DMS53 (cell line): ENCODE results near the gene ZNF423.

Experiments used
- DNase-seq: peaks from one replicate; lab custom pipeline; 2025; lab: John Stamatoyannopoulos, UW

The ZNF423 gene

DNA sequence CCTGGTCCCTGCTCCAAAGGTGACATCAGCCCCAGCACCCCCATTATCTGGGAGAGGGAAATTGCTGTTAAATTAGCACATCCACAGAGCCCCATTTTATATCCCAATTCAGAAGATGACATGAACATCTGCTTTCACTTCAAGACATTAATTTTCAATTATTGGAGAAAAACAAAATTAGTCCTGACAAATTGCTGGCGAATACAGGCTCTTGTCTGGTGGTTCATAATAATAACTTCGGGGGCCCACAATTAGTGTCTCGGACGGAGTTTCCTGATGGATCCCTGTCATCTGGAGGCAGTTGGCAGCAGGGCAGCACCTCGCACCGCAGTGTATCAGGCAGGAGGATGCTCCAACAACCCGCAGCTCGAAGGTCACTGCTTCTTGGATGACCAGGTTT, 7.4 kb downstream of the ZNF423 start:
- DNase-seq: no peak

DNA sequence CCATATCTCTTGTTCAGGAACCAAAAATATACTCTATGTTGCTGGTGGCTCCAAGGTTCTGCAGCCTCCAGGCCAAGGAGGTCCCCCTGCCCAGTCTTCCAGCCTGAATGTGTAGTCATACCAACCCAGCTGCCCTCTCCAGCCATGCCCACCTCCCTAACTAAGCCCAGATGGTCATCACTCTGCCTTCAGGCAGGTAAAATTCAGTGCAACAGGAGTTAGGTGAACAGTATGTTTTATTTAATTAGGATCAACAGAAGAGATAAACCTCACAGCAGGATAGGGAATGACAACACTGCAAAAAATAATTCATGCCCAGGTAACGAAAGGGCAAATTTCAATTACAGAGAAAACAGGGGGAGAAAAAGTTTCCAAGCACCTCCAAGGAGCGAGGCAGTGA, 9.1 kb downstream of the ZNF423 start:
- DNase-seq: no peak

- no peak for DNase-seq
Measured at GRCh38 chr16:49844359-49844758, 11.6 kb downstream of the ZNF423 start.

DNA sequence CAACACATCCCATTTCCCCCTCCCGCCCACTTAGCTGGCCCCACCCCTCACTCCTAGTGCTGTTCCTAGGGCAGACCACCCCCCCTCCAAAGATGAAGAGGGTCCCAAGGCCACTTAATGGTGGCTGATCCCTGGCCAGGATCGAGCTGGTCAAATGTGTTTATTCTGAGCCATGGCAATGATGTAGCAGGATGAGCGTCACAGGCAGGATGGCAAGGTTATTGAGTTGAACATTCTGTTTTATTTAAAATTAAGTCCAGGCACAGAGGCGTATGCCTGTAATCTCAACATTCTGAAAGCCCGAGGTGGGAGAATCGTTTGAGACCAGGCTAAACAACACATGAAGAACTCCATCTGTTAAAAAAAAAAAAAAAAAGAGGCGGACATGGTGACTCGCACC, 12.2 kb downstream of the ZNF423 start:
- DNase-seq: no peak

DNA sequence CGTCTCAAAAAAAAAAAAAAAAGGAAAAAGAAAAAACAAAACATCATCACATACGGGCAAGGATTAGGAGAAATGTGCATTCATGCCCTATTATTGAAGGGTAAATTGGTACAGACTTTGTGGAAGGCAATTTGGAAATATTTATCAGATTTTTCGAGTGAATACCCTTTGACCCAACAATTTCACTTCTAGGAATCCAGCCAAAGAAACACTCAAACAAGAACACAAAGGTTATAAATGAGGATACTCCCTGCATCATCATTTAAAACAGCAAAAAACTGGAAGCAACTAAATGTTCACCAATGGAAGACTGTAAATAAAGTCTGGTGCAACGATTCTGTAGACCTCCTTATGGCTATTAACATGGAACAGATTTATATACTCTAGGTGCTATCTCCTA, 12.9 kb downstream of the ZNF423 start:
- DNase-seq: no peak

DNA sequence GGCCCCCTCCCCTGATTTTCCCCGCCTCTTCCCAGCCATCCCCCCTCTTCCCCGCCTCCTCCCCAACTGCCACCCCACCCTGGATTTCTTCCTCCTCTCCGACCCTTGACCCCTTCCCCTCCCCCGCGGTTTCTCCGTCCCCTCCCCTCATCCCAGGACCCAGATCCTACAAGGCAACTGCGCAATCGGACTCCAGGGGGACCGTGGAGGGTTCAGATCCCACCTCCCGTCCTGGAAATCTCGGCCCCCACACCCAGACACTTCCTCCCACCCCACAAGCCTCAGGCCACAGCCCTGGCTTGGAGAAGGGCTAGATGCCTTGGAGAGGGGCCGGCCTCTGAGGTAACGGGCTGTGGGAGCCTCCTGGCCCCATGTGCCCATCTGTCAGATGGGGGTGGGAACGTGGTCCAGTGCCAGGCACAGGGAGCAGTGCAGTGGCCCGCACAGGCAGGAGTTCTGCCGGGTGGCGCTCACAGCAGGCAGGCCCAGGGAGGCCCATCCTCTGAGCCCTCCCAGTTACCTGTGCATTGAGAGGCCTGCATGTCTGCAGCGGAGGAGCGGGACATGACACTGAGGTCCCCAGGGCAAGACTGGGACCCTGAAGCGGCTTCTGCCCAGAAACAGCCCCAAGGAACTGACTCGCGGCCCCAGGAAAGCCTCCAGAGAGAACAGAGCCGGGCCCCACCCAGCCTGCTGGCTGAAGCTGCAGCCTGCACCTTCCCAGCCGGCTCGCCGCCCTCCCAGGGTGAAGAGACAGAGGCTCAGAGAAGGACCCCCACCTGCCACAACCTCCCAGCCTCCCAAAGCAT, 16.7 kb downstream of the ZNF423 start:
- DNase-seq: no peak

DNA sequence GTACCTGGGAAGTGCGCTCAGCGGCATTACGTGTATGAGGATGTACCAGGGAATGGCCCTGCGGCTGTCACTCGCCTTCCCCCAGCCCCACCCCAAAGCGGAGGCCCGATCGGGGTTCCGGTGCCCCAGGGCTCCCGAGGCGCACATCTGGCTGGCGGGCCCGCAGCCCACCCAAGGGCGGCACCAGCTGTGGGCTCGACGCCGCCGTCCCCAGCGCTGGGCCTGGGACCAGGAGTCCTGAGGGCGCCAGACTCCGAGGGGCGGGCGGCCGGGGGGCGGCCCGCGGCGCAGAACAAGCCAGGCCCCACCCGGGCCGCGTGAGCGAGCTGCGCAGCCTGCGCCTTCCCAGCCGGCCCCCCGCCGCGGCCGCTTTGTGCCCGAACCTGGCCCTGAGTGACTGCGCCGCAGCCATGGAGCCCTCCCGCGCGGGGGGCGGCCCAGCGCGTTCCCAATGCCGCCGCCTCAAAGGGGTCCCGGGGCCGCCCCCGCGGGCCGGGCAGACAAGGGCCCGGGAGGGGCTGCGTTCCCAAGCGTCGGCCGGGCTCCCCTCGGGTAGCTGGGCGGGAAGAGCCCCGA, 17.4 kb downstream of the ZNF423 start:
- DNase-seq: no peak

GRCh38 chr16:49837688-49838410, 18.1 kb downstream of the ZNF423 start:
- no peak for DNase-seq

DNA sequence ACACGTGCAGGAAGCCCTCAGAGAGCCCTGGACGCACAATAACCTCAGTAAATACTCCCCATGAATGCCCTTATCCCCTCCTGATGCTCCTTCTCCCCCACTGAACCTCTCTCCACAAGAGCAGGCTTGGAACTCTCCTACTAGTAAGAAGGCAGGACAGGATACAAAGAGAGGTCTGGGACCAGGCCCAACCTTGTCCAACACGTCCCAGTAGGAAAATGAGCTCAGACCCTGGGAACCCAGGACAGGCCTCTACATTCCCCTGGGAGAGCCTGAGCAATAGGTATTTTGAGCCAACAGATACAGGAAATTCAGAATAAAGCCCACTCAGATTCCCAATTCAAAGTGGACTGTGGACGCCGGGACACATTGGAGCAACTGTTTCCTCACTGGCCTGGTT, 19.2 kb downstream of the ZNF423 start:
- no peak for DNase-seq

DNA sequence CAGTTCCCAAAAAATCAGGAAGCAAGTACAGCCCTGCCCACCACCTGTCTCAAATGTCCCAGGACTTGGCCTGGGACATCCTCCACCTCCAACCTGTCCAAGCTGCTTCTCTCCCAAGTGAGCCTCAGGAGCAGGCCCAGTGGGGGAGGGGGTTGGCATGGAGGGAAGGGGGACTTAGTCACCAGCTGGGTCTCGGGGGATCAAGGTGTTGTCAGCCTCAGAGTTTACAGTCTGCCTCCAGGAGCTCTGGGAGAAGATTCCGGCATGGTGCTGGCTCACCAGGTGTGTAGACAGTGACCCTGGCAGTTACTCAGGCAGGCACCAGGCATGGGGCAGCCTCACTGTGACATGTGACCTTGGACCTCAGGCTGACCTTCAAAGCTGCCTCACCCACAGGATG, 19.7 kb downstream of the ZNF423 start:
- DNase-seq: no peak

- no peak for DNase-seq
Measured at GRCh38 chr16:49835161-49835777, 20.6 kb downstream of the ZNF423 start.

GRCh38 chr16:49834531-49835151, 21.3 kb downstream of the ZNF423 start:
- DNase-seq: no peak

- no peak for DNase-seq
Measured at GRCh38 chr16:49833796-49834530, 21.9 kb downstream of the ZNF423 start.

GRCh38 chr16:49833085-49833484, 22.8 kb downstream of the ZNF423 start:
- DNase-seq: no peak

- DNase-seq: no peak
Measured at GRCh38 chr16:49832177-49832576, 23.7 kb downstream of the ZNF423 start.

GRCh38 chr16:49830873-49831272, 25.0 kb downstream of the ZNF423 start:
- no peak for DNase-seq

DNA sequence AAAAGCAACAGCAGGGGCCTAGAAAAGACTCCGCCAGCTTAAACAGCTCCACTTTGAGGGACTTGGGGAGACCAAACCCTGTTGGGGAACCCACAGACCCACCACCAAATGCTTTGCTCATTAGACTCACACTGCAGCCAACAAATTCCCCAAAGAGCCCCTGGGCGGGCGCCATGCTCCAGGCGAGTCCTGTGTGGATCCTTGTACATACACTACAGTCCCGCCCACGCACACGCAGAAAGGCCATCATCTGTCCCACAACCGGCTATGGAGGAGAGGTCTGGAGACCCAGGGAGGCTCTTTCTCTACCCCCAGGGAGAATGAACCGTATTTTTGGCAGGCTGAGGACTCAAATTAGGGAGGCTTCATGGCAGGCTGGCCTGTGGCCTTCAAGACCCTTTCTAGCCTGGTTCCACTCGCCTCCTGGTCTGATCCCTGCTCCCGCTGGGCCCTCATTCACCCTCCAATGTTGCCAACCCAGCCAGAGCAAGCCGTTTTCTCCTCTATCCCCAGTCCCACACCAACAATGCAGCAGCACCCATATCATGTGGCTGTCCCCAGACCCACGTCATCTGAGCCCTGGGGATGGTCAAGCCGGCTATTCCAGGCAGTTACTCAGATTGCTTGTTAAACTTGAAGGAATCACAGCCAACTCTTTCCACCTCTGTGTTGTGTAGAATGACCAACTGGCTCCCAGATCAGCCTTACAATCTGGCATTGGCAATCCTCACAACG, 27.2 kb downstream of the ZNF423 start:
- DNase-seq: no peak

- DNase-seq: no peak
Measured at GRCh38 chr16:49827805-49828438, 28.0 kb downstream of the ZNF423 start.

- no peak for DNase-seq
Measured at GRCh38 chr16:49826515-49826914, 29.4 kb downstream of the ZNF423 start.

DNA sequence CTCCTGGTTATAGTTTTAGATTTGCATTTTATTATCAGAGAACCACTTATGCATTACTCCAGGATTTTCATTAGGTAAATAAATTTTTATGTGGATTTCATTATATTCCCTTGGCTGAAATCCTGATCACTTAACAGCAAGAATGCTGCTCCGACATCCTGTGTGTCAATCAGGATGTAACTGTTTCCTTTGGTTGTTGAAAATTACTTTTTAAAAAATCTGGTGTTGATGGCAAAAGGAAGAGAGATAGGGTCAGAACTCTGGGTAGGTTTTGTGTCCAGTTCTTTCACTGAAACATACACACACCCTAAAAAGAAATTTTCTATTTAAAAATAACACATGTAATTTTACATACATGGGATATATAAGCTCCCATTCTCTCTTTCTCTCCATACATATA, 30.9 kb downstream of the ZNF423 start:
- no peak for DNase-seq
